HG03175 (cell line): Measurements from ENCODE around the gene RAB19.
"Not testable (repeated sequence)": the region's sequence is repeated elsewhere in the genome, so short reads cannot be mapped to it uniquely, and the experiment has no call there.

Experiments
- ATAC-seq: cut with Tn5 transposase; IDR thresholded peaks from one replicate; pipeline ENCODE4 v1.9.1; 2021; ENCODE audit warnings: mild to moderate bottlenecking, moderate library complexity; ENCODE audit not compliant: unreplicated experiment

Gene RAB19

GRCh38 chr7:140453273-140453672 lies 49.4 kb downstream of the RAB19 start:
- ATAC-seq, result no peak

GRCh38 chr7:140453785-140454656 lies 50.2 kb downstream of the RAB19 start:
- ATAC-seq, result not testable (repeated sequence)

GRCh38 chr7:140454657-140455015 lies 50.8 kb downstream of the RAB19 start:
- ATAC-seq, result no peak

GRCh38 chr7:140455743-140456142 lies 51.9 kb downstream of the RAB19 start:
- ATAC-seq, result no peak

- ATAC-seq, result no peak
Measured at GRCh38 chr7:140456551-140457051, 52.7 kb downstream of the RAB19 start.

- ATAC-seq, result no peak
Measured at GRCh38 chr7:140458201-140458600, 54.3 kb downstream of the RAB19 start.

GRCh38 chr7:140458916-140459315 lies 55.1 kb downstream of the RAB19 start:
- ATAC-seq, result no peak

GRCh38 chr7:140463111-140463510 lies 59.3 kb downstream of the RAB19 start:
- ATAC-seq, result no peak

GRCh38 chr7:140475747-140476333 lies 72.0 kb downstream of the RAB19 start:
- ATAC-seq, result no peak

- ATAC-seq, result no peak
Measured at GRCh38 chr7:140476698-140477261, 72.9 kb downstream of the RAB19 start.
